Uterus (tissue), 2 donors: ENCODE data around the gene SRP54.

ENCODE experiments used
- CTCF ChIP-seq, 4 experiments: fragments of 200-600 bp in 2 of 4; fragments of 450-650 bp in 2 of 4; sonication (generic) in 2 of 4; IDR thresholded peaks; one replicate each; pipeline ENCODE4 v1.5.1; 2016 to 2019; ENCODE audit warnings: antibody characterized with exemption in 4 of 4, mild to moderate bottlenecking in 2 of 4, moderate library complexity in 1 of 4
- POLR2A ChIP-seq, 2 donors: fragments of 450-650 bp; IDR thresholded peaks; one replicate each; pipeline ENCODE4 v1.6.1; 2016; ENCODE audit warnings: antibody characterized with exemption in 2 of 2, mild to moderate bottlenecking in 1 of 2, moderate library complexity in 1 of 2

- TF ChIP-seq CTCF (IDR thresholded peaks at IDR 0.05) = no peak
- TF ChIP-seq POLR2A (IDR thresholded peaks at IDR 0.05) = no peak
Measured at GRCh38 chr14:34983786-34984185, 994 bp downstream of the SRP54 start.
